HL-60/S4 treated with phorbol 12-myristate 13-acetate at 8.2 ng/mL for 4 days and 3 days (cell line): ENCODE results near the gene HPCAL1.

Experiments used
- in situ Hi-C: fragments of 300-500 bp; cut with MboI; formaldehyde crosslinking; loops from 2 replicates; pipeline ENCODE4 v1.15.0; 2022; ENCODE audit warnings: low sequenced_read_pairs

HPCAL1 gene

GRCh38 chr2:10352361-10352760 lies 49.7 kb downstream of the HPCAL1 start:
- in situ Hi-C loops: no loop called here

DNA sequence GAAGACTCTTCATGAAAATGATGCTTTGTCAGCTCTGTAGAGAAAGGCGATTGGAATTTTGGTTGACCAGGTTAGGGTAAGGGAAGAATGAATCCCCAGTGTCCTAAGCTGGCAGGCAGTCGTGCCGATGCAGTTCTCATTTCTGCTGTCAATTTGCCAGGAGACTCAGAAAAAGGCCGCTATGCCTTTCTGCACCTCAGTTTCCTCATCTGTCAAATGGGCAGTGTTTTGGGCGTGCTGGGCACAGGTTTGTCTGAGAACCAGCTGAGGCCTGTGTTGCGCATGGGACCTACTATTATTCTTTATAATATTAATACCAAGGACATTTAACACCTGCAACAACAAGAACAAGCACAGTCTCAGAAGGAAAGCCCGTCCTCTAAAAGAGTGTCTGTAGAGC lies 50.3 kb downstream of the HPCAL1 start:
- in situ Hi-C loops: no loop called here

DNA sequence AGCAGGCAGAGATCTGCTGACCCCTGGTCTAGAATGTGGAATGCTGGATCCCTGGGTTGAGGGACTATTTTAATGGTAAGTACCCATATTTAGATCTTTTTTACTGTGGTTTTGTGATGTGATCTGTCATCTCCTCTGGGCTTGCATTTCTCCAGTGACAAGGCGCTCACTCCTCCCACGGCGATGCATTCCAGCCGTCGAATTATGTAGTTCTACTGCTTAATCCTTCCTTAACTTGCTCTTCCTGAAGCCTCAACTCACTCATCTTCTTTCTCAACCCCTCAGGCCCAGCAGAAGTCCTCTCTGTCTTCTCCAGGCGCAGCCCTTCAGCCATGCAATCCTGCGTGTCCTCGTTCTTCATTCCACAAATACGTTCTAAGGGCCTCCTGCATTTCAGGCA lies 51.2 kb downstream of the HPCAL1 start:
- in situ Hi-C loops: no loop called here

DNA sequence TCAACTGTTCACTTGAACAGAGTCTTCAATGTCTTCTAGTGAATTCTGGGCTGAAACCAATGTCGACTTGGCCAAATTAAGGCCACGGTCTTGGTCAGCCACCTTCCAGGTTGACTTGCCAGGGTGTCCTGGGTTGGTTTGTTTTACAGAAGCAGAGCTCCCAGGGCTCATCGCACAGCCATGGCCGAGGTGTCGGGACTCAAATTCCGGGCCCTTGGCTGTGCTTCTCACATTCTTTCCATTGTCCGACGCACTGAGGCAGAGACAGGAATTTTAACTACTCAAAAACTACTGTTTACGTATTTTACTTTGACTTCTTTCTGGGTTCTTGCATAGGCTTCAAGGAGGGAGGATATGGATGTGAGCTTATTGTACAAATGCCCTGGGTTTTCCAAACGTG lies 51.7 kb downstream of the HPCAL1 start:
- in situ Hi-C loops: no loop called here

DNA sequence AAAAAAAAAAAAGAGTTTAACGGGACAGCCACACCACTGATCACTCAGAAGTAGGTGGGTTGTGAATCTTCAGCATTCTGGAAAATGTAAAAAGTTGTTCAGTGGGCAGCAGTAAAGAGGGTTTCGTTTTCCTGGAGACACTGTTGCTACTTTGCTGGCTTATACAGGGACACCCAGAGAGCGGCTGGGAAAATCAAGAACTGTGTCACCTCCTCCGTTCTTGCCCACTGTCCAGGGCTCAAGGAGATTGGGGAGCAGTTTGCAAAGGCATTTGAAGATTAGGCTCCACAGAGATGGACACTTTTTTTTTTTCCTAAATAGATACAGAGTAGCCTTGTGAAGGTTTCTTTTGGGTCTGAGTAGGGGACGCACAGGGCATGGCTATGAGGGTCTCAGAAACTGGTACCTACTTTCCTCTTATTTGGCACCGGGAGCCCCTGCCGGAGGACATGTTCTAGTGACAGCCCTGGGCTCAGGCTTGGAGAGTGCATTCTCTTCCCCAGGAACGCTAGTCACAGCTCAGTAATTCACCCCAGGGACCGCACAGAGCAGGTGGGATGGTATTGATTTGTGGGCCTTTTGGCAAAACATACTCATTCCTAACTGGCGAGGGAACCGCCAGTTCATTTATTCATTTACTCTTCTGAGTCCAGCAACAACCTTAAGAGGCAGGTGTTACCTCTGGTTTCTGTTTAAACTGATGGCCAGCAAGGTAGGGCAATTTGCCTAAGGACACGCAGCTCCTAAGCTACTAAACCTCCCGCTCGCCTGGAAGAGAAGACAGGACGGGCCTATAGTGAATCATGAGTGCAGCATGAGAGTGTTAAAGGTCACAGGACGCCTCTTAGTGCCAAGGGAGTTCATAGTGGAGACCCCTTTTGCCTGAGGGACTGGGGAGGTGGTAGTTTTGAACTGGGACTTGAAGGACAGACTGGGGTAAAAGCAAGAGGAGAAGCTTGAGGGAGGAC lies 53.1 kb downstream of the HPCAL1 start:
- in situ Hi-C loops: no loop called here

DNA sequence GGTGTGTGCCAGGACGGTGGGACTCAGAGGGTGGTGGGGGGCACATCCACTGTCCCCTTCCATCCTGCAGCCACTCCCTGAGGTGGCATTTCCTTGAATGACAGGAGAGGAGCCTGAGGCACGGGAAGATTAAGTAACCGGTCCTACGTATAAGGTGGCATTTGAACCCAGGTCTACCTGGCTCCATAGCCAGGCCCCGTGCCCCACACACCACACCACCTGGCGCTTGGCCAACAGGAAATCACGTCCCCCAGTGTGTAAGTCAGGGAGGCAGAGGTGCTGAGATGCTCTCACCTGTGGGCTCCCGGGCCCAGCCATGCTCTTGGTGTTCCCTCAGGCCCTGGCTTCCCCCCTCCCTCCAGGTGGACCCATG lies 53.7 kb downstream of the HPCAL1 start:
- in situ Hi-C loops: no loop called here

- in situ Hi-C loops: no loop called here
Observed at GRCh38 chr2:10357193-10358169, 54.8 kb downstream of the HPCAL1 start.

DNA sequence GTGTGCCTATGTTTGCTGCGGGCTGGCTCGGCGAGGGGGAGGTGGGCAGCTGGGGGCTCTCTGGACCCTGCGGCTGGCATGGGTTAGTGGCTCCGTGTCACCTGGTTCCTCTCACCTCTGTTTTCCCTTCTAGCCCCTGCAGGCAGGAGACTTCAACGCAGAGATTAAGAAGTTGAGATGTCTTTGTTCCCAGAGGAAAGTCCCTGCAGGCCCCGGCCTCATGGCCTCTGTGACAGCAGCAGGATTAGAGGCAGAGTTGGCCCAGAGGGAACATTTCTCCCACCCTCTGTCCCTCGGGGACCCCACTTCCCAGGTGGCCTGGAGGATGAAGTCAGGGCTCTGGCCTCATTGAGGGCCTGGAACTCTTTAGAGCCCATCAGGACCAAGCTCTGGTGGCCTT lies 56.5 kb downstream of the HPCAL1 start:
- in situ Hi-C loops: no loop called here

- in situ Hi-C loops: no loop called here
Observed at GRCh38 chr2:10359731-10360329, 57.1 kb downstream of the HPCAL1 start.

DNA sequence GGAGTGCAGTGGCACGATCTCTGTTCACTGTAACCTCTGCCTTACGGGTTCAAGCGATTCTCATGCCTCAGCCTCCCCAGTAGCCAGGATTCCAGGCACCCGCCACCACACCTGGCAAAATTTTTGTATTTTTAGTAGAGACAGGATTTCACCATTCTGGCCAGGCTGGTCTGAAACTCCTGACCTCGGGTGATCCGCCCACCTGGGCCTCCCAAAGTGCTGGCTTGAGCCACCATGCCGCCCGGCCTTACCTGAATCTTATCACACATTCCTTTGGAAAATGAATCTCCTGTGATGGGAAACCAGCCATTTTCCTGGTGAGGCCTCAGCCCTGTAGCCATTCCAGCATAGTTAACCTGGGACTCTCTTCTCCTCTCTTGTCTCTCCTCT lies 57.8 kb downstream of the HPCAL1 start:
- in situ Hi-C loops: no loop called here

- in situ Hi-C loops: no loop called here
Observed at GRCh38 chr2:10360850-10361588, 58.3 kb downstream of the HPCAL1 start.

DNA sequence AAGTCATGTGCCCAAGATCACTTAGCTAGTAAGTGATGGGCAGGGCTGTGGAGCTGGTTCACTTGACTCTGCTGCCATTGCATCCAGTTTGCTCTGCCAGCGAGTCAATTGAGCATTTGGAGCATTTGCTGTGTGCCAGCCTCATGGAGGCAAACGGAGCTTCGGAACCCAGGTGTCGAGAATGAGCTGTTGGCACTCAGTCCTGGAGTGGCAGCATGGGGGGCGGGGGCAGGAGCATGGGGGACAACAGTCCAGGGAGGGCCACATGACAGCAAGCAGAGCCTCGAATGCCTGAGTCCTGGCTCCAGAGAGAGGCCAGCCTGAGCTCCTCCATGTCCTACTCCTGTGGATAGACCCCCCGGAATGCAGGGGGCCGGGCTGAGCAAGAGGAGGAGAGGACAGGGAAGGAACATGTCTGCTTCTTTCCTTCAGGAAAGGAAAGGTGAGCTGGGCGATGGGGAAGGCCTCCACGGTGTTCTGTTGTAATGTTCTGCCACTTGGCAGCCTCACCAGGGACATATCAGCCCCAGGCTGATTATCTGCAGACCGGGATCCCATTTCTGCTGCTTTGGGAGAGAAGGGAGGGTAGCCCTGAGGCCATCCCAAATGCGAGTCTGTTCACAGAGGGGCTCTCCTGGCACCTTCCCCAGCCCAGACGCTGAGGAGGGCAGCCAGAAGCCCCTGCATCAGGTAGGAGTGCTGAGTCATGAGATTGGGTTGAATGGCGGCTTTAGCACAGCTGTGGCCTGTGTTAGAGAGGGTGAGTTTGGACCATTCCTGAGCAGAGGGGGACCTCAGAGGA lies 59.6 kb downstream of the HPCAL1 start:
- in situ Hi-C loops: no loop called here

- in situ Hi-C loops: no loop called here
Observed at GRCh38 chr2:10362898-10363454, 60.3 kb downstream of the HPCAL1 start.

DNA sequence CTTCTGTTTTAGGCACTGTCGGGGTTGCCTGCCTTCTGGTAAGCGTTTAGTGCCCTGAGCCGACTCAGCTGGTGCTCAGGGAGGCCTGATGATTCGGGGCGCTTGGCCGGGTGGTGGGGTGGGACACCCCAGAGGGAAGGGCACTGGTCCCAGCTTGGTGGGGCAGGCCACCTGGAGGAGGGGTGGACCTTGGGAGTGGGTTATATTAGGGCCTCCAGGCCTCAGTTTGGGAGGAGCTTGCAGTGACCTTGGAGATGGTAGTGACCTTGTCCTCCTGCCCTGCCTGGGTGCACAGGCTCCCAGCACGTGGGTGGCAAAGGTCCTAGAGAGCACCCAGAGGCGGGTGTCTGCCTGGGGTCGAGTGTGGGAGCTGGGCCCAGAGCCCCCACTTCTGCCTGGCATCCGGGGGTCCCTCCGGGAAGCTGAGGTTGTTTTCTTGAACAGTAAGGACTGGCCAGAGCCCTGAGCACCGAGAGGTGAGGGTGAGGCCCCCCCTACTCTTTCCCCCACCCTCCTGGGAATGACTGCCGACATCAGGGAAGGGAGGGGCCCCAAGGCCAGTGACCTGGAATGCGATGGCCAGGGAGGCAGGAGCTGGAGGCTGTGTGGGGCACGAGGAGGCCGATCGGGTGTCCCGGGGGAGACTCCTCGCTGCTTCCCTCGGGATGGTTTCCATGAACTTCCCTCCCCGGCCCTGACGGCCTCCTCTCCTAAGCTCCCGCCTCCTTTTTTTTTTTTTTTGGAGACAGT lies 61.3 kb downstream of the HPCAL1 start:
- in situ Hi-C loops: no loop called here

GRCh38 chr2:10365412-10365811 lies 62.7 kb downstream of the HPCAL1 start:
- in situ Hi-C loops: no loop called here

- in situ Hi-C loops: no loop called here
Observed at GRCh38 chr2:10366601-10367270, 64.0 kb downstream of the HPCAL1 start.

DNA sequence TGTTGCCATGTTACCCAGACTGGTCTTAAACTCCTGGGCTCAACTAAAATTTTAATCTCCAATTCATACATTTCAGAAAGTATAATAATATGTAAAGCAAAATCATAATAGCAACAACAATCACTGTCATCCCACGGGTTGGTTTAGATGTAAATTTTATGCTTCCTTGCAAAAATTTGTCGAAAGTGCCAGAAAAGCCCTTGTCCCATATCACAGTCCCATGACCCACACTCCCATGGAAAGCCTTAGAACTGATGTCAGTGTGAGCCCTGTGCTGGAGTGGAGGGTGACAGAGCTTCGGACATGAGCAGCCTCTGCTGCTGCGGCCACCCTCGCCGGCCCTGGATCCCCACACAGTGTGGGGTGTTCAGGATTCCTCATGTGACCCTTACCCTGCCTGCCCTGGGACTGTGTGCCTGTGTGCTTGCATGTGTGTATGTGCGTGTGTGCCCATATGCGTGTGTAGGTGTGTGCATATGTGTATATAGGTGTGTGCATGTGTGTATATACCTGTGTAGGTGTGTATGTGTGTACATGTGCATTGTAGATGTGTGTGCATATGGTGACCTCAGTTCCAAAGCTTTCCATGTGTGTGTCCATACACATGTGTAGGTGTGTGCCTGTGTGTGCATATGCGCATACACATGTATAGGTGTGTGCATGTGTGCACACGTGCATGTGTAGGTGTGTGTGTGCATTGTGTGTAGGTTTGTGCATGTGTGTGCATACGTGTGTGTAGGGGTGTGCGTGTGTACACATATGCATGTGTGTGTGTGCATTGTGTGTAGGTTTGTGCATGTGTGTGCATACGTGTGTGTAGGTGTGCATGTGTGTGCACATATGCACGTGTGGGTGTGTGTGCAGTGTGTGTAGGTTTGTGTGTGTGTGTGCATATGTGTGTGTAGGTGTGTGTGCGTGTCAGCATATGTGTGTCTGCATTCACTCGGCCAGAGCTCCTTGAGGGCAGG lies 65.1 kb downstream of the HPCAL1 start:
- in situ Hi-C loops: no loop called here
